Measurements from ENCODE around the gene SNRPN. TPM values are rescaled to one million over a fixed set of nuclear protein-coding genes. Genes with fewer than 3 reads are reported as not detected.

Gene SNRPN
- total and polyA plus RNA-seq, 2 of the 4 experiments (the other 2 are of a cell fraction) = 123 to 185 TPM

- BruUV-seq (replicated peaks) = no TSS peak
- TF ChIP-seq CTCF (conservative IDR thresholded peaks at IDR 0.05; ENCODE audit: low read depth, low read length) (no peak), MXI1 (IDR thresholded peaks at IDR 0.05; ENCODE audit: borderline replicate concordance, low read depth, low read length) (no peak), POLR2A (IDR thresholded peaks at IDR 0.05; ENCODE audit: low read depth, low read length) (no peak), RAD21 (IDR thresholded peaks at IDR 0.05; ENCODE audit: low read length) (no peak), FOS (IDR thresholded peaks at IDR 0.05; ENCODE audit: low read depth, low read length) (no peak), MAFK (IDR thresholded peaks at IDR 0.05; ENCODE audit: low read depth, low read length) (no peak), MAZ (IDR thresholded peaks at IDR 0.05; ENCODE audit: borderline replicate concordance, low read depth, low read length) (no peak), SMC3 (IDR thresholded peaks at IDR 0.05; ENCODE audit: low read depth, low read length) (no peak)
- TF ChIP-seq, protein P1, sequence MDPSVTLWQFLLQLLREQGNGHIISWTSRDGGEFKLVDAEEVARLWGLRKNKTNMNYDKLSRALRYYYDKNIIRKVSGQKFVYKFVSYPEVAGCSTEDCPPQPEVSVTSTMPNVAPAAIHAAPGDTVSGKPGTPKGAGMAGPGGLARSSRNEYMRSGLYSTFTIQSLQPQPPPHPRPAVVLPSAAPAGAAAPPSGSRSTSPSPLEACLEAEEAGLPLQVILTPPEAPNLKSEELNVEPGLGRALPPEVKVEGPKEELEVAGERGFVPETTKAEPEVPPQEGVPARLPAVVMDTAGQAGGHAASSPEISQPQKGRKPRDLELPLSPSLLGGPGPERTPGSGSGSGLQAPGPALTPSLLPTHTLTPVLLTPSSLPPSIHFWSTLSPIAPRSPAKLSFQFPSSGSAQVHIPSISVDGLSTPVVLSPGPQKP (IDR thresholded peaks at IDR 0.05; ENCODE audit: borderline replicate concordance, low read depth, low read length) = no peak
- TF ChIP-seq, protein P2, sequence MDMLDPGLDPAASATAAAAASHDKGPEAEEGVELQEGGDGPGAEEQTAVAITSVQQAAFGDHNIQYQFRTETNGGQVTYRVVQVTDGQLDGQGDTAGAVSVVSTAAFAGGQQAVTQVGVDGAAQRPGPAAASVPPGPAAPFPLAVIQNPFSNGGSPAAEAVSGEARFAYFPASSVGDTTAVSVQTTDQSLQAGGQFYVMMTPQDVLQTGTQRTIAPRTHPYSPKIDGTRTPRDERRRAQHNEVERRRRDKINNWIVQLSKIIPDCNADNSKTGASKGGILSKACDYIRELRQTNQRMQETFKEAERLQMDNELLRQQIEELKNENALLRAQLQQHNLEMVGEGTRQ (IDR thresholded peaks at IDR 0.05; ENCODE audit: low read depth, low read length) = no peak
- 20% methylated on average over 1 of the region's 8 CpGs; no CpG with 5 or more reads in 1 of the 2 experiments for WGBS, 2 experiments (ENCODE audit: extremely low coverage in 2 of 2, insufficient read length in 1 of 2)
Measured at GRCh38 chr15:24916305-24917009, 38.3 kb upstream of the SNRPN start.

More at GRCh38 chr15:24916305-24917009, 38.3 kb upstream of the SNRPN start:
- H4K5ac ChIP-seq (ENCODE audit: low read depth, low read length) = no peak overlapping the region
- H4K91ac ChIP-seq (ENCODE audit: insufficient read depth, low read depth, low read length) = no peak overlapping the region
- H3K9me1 ChIP-seq (ENCODE audit: insufficient read depth, low read length) = no peaks in the 10 kb centered on the region
- H3K18ac ChIP-seq (ENCODE audit: low read depth, low read length) = no peak overlapping the region
- H3K27ac ChIP-seq (ENCODE audit: insufficient read depth, low read length) = no peak overlapping the region
- no peaks in the 10 kb centered on the region for H3K4me1 ChIP-seq (ENCODE audit: control insufficient read depth, insufficient read depth, low read length)
- no peak overlapping the region for H4K8ac ChIP-seq (ENCODE audit: low read depth in 2 of 2, low read length in 2 of 2)
- no peak overlapping the region for H2AK5ac ChIP-seq (ENCODE audit: low read depth, low read length)
- H3K79me1 ChIP-seq (ENCODE audit: low read depth in 1 of 2, low read length in 2 of 2) = no peaks in the 10 kb centered on the region
- intact Hi-C loops (cut with micrococcal nuclease) = no loop called here
- no peak overlapping the region for H3K4me2 ChIP-seq (ENCODE audit: low read depth, low read length)
- no peak overlapping the region for H2BK120ac ChIP-seq (ENCODE audit: low read depth, low read length)
- no peak overlapping the region for H3K9ac ChIP-seq (ENCODE audit: low read depth, low read length)
- ChIA-PET CTCF (no interaction called here), POLR2A (ENCODE audit: unreplicated experiment) (no interaction called here)
- H2BK20ac ChIP-seq (ENCODE audit: low read depth, low read length) = no peak overlapping the region
- dilution Hi-C loops (cut with HindIII; ENCODE audit: low sequenced_read_pairs, unreplicated experiment) = no loop called here
- H3K56ac ChIP-seq (ENCODE audit: extremely low read depth, insufficient read depth, low read length) = no peak overlapping the region
- no peak overlapping the region for H2AK9ac ChIP-seq (replicated peaks; ENCODE audit: low read depth, low read length, poor library complexity)
- peaks cover 3% of the 10 kb centered on the region for H3K9me3 ChIP-seq (ENCODE audit: control insufficient read depth, insufficient read depth, low read length)
- H3K23ac ChIP-seq (ENCODE audit: low read depth, low read length) = no peak overlapping the region
- H3K27me3 ChIP-seq (ENCODE audit: control insufficient read depth, insufficient read depth, low read length) = no peaks in the 10 kb centered on the region
- no peak overlapping the region for H2BK15ac ChIP-seq (ENCODE audit: low read depth, low read length)
- in situ Hi-C loops (cut with MboI; ENCODE audit: low sequenced_read_pairs) = no loop called here
- no peak overlapping the region for H3K4me3 ChIP-seq (ENCODE audit: insufficient read depth, low read depth, low read length)
- no peaks in the 10 kb centered on the region for H4K20me1 ChIP-seq (ENCODE audit: insufficient read depth, low read length)
- ATAC-seq (ENCODE audit: low read depth) (no peak), DNase-seq (no peak)
- H3K36me3 ChIP-seq (ENCODE audit: control insufficient read depth, insufficient read depth, low read length) = peaks cover 4% of the 10 kb centered on the region; the same call in 1 of the 2 replicates
- no peak overlapping the region for H2BK5ac ChIP-seq (ENCODE audit: low read depth, low read length, poor library complexity, severe bottlenecking)
- no peak overlapping the region for H3K14ac ChIP-seq (replicated peaks; ENCODE audit: low read depth, low read length)
- no peak overlapping the region for H2AFZ ChIP-seq (replicated peaks; ENCODE audit: low read length, poor library complexity)
- H3K4ac ChIP-seq (ENCODE audit: low read depth, low read length) = no peak overlapping the region
